Hepatocyte (in vitro differentiated cells): ENCODE results near the gene GNG7.
"Not testable (repeated sequence)": the region's sequence is repeated elsewhere in the genome, so short reads cannot be mapped to it uniquely, and the experiment has no call there.

ENCODE experiments used
- EZH2 ChIP-seq: fragments of 200-600 bp; sonication (generic); IDR thresholded peaks from 2 replicates; pipeline ENCODE4 v1.6.1; 2016; ENCODE audit warnings: antibody characterized with exemption, mild to moderate bottlenecking, borderline replicate concordance
- TF ChIP-seq, protein P1 (sequence below): fragments of 200-600 bp; sonication (generic); IDR thresholded peaks from 2 replicates; pipeline ENCODE4 v1.5.1; 2016; ENCODE audit warnings: antibody characterized with exemption, mild to moderate bottlenecking; ENCODE audit not compliant: poor library complexity

DNA sequence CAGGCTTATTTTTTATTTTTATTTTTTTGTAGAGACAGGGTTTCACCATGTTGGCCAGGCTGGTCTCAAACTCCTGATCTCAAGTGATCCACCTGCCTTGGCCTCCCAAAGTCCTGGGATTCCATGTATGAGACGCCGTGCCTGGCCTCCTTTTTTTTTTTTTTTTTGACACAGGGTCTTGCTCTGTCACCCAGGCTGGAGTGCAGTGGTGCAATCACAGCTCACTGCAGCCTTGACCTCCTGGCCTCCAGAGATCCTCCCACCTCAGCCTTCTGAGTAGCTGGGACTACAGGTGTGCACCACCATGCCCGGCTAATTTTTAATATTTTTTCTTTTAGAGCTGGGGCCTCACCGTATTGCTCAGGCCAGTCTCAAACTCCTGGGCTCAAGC lies 159.4 kb downstream of the GNG7 start:
- TF ChIP-seq, protein P1, sequence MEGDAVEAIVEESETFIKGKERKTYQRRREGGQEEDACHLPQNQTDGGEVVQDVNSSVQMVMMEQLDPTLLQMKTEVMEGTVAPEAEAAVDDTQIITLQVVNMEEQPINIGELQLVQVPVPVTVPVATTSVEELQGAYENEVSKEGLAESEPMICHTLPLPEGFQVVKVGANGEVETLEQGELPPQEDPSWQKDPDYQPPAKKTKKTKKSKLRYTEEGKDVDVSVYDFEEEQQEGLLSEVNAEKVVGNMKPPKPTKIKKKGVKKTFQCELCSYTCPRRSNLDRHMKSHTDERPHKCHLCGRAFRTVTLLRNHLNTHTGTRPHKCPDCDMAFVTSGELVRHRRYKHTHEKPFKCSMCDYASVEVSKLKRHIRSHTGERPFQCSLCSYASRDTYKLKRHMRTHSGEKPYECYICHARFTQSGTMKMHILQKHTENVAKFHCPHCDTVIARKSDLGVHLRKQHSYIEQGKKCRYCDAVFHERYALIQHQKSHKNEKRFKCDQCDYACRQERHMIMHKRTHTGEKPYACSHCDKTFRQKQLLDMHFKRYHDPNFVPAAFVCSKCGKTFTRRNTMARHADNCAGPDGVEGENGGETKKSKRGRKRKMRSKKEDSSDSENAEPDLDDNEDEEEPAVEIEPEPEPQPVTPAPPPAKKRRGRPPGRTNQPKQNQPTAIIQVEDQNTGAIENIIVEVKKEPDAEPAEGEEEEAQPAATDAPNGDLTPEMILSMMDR, result not testable (repeated sequence)
- not testable (repeated sequence) for TF ChIP-seq EZH2
